ENCODE results near the gene TTC24. TPM values are rescaled to one million over a fixed set of nuclear protein-coding genes. Genes with fewer than 3 reads are reported as not detected.
"Not testable (repeated sequence)": the region's sequence is repeated elsewhere in the genome, so short reads cannot be mapped to it uniquely, and the experiment has no call there.

Gene TTC24
- polyA plus RNA-seq, 1 of the 3 experiments (the other 2 are of a cell fraction), result not detected

- WGBS (ENCODE audit: low lambda C conversion rate), result 82% methylated on average over 8 of the region's 8 CpGs
- DNase-seq, result not testable (repeated sequence)
- peaks cover 12% of the 10 kb centered on the region; the same call in 1 of the 2 replicates for H3K79me2 ChIP-seq (ENCODE audit: insufficient read depth)
These were observed 8.4 kb downstream of the TTC24 start for GRCh38 chr1:156587927-156588326.

GRCh38 chr1:156589546-156589945, 10.0 kb downstream of the TTC24 start:
- CTCF ChIA-PET, result interaction anchor here (1.3 to 11.1 kb wide), 2 partner anchors 15 to 20 kb away, joined by 3 to 104 read pairs; no protein-coding TSS in a partner anchor
- Histone ChIP-seq H3F3A (replicated peaks; ENCODE audit: insufficient read depth) (peaks cover 10% of the 10 kb centered on the region), H3K79me2 (ENCODE audit: insufficient read depth) (peaks cover 12% of the 10 kb centered on the region; the same call in 1 of the 2 replicates), H3K36me3 (replicated peaks in 1 of 2; ENCODE audit: control insufficient read depth in 1 of 2, insufficient read depth in 2 of 2, low read length in 1 of 2) (peaks cover 5 to 20% of the 10 kb centered on the region in 2 experiments), H3K4me3 (ENCODE audit: low read depth in 2 of 2, low read length in 1 of 2) (no peak overlapping the region), H3K4me1 (ENCODE audit: control insufficient read depth in 1 of 2, insufficient read depth in 2 of 2, low read depth in 1 of 2, low read length in 1 of 2) (peaks cover 0 to 16% of the 10 kb centered on the region in 2 experiments; a peak in 2 of 4 replicates), H3K9me2 (no peaks in the 10 kb centered on the region), H2AFZ (ENCODE audit: low read depth) (no peak overlapping the region), H3K27me3 (ENCODE audit: insufficient read depth) (no peaks in the 10 kb centered on the region), H4K20me1 (ENCODE audit: insufficient read depth) (no peaks in the 10 kb centered on the region), H3K9ac (no peak overlapping the region), H3K27ac (ENCODE audit: low read depth in 2 of 2, low read length in 1 of 2) (no peak overlapping the region), H3K4me2 (no peak overlapping the region), H3K9me3 (no peaks in the 10 kb centered on the region)
- TF ChIP-seq FOXJ3 (CRISPR knock-in tag; IDR thresholded peaks at IDR 0.05) (no peak), USF2 (IDR thresholded peaks at IDR 0.05; ENCODE audit: borderline replicate concordance, low read depth, low read length) (no peak), TCF12 (IDR thresholded peaks at IDR 0.05) (no peak), RFX5 (IDR thresholded peaks at IDR 0.05; ENCODE audit: low read length) (no peak), POLR2AphosphoS5 (IDR thresholded peaks at IDR 0.05; ENCODE audit: low read depth, low read length) (no peak), FOXM1 (IDR thresholded peaks at IDR 0.05; ENCODE audit: low read depth) (no peak), YY1 (IDR thresholded peaks at IDR 0.05; ENCODE audit: low read depth) (no peak), RXRA (IDR thresholded peaks at IDR 0.05; ENCODE audit: borderline replicate concordance, low read depth) (no peak), PBX3 (IDR thresholded peaks at IDR 0.05) (no peak), FOSL2 (IDR thresholded peaks at IDR 0.05; ENCODE audit: borderline replicate concordance, low read depth) (no peak), CTCF (IDR thresholded peaks at IDR 0.05) (no peak), ZBTB33 (IDR thresholded peaks at IDR 0.05; ENCODE audit: borderline replicate concordance, low read depth) (no peak), EZH2phosphoT487 (IDR thresholded peaks at IDR 0.05; ENCODE audit: borderline replicate concordance, low read depth) (no peak), SIN3A (IDR thresholded peaks at IDR 0.05; ENCODE audit: borderline replicate concordance, low read depth, low read length) (no peak)
- no peak for DNase-seq
- POLR2A ChIA-PET, result no interaction called here
- WGBS (ENCODE audit: low lambda C conversion rate), result 85% methylated on average over 5 of the region's 5 CpGs

More at GRCh38 chr1:156587927-156588326, 8.4 kb downstream of the TTC24 start:
- ChIA-PET CTCF (interaction anchor here (1.0 to 11.1 kb wide), 3 partner anchors 13 to 202 kb away, joined by 3 to 104 read pairs (median 24); partner anchors contain the start of gene GPATCH4), POLR2A (interaction anchor here (0.6 to 1.2 kb wide), 2 partner anchors 11 to 24 kb away, joined by 3 to 4 read pairs; no protein-coding TSS in a partner anchor)
- not testable (repeated sequence) for H3K27me3 ChIP-seq (ENCODE audit: insufficient read depth); H2AFZ ChIP-seq (ENCODE audit: low read depth); H3K9me3 ChIP-seq; H3F3A ChIP-seq (replicated peaks; ENCODE audit: insufficient read depth); H4K20me1 ChIP-seq (ENCODE audit: insufficient read depth); H3K9me2 ChIP-seq; H3K4me2 ChIP-seq; H3K9ac ChIP-seq; H3K27ac ChIP-seq (ENCODE audit: low read depth in 2 of 2, low read length in 1 of 2); H3K4me3 ChIP-seq (ENCODE audit: low read depth in 2 of 2, low read length in 1 of 2); H3K36me3 ChIP-seq (replicated peaks in 1 of 2; ENCODE audit: control insufficient read depth in 1 of 2, insufficient read depth in 2 of 2, low read length in 1 of 2)
- H3K4me1 ChIP-seq (ENCODE audit: control insufficient read depth in 1 of 2, insufficient read depth in 2 of 2, low read depth in 1 of 2, low read length in 1 of 2), result peaks cover 0 to 15% of the 10 kb centered on the region in 2 experiments; a peak in 2 of 4 replicates

All from SK-N-SH (cell line).